Stimulated activated CD4-positive, alpha-beta T cell treated with anti-CD3 and anti-CD28 coated beads, TNF-alpha, amount 100 ng/mL, for 24 hours (primary cell): Measurements from ENCODE around the gene GPX6.
"Not testable (repeated sequence)": the region's sequence is repeated elsewhere in the genome, so short reads cannot be mapped to it uniquely, and the experiment has no call there.

Experiments used
- DNase-seq, 3 experiments: peaks; one replicate each; pipeline ENCODE4 v3.0.0-alpha.2; 2020; ENCODE audit warnings: low read depth in 3 of 3

The GPX6 gene, protein sequence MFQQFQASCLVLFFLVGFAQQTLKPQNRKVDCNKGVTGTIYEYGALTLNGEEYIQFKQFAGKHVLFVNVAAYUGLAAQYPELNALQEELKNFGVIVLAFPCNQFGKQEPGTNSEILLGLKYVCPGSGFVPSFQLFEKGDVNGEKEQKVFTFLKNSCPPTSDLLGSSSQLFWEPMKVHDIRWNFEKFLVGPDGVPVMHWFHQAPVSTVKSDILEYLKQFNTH

GRCh38 chr6:28515676-28516075 lies at the start of gene GPX6:
Gene GPX6 (minus strand): TSS chr6:28515793. CDS start chr6:28515743, 50 bp downstream.
- no peak for DNase-seq

DNA sequence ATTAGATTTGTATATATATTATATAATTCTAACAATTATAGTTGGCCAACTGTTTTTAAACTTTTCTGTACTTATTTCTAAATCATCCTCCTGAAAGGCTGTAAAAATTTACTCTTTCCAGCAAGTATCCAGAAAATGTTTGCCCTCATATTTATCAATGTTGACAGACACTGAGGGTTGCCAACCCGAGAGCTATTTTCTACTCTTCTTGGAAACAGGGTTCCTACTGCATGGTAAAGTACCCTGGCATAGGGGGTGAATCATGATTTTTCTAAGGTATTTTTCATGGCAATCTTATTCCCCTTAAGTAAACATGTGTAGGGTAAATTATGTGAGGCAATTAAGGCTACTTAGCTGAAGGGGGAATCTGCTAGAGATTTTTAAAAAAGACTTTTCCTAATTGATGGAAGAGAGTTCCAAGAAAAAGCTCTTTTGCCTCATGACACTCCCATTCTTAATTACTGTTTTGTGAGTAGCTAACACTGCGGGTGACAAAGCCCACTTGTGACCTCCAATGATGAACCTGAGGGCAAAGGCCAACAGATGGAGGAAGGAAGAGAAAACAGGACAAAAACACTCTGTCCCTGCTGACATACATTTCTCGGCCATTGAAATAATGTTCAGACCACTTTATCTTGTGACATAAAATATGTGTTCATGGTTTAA lies 48.0 kb upstream of the GPX6 start:
- no peak for DNase-seq

DNA sequence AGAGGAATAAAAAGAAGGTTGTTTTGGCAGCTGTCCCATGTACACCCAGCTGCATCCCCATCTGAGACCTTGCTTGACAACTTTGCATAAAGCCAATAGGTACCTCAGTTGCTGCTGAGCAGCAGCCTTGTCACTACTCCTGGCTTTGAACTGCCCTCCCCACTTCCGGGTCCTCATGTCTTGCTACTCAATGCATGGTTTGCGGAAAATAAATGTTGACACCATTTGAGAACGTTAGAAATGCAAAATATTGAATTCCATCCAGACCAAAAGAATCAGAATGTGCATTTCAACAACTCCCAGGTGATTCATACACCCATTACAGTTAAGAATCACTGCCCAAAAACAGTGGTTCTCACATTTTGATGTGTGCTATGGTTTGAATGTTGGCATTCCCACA lies 43.0 kb upstream of the GPX6 start:
- no peak for DNase-seq

- DNase-seq: no peak
Observed at GRCh38 chr6:28555136-28555535, 39.5 kb upstream of the GPX6 start.

- DNase-seq: no peak
Observed at GRCh38 chr6:28553986-28554881, 38.6 kb upstream of the GPX6 start.

GRCh38 chr6:28553384-28553985 lies 37.9 kb upstream of the GPX6 start:
- DNase-seq: no peak

DNA sequence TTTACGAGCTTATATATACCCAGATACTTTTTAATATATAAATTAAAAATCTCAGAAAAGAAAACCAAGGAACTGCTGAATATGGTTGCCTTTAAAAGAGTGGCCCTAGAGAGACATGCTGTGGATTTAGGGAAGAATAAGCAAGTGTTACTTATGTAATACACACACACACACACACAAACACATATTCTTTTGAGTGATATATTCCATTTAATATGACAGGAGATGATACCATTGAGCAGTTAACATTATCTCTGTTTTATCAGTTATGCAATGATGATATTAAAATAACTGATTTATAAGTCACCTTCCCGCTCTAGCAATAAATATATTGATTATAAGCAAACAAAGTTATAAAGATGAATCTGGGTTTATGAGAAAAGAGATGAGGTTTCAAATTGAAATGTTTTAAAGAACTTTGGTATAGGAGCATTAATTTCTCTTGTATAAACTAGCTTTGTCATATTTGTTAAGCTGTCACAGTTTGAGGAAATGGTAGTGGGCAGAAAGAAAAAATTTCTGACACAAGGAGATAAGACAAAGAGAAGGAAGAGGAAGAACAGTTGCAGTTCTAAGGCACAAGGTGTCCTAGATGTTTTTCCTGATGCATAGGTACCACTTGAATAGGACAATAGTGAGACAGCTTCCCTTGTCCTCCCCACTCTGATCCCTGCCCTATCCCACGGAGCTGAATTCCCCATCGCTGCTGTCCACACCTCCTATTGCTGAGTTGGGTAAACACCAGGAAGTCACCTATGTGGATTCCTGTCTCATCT lies 36.5 kb upstream of the GPX6 start:
- DNase-seq: no peak

DNA sequence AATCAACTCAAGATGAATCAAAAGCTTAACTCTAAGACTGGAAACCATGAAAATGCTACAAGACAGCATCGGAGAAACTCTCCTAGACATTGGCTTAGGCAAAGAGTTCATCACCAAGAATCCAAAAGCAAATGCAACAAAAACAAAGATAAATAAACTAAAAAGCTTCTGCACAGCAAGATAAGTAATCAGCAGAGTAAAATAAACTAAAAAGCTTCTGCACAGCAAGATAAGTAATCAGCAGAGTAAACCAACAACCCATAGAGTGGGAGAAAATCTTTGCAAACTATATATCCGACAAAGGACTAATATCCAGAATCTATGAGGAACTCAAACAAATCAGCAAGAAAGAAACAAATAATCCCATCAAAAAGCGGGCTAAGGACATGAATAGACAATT lies 31.4 kb upstream of the GPX6 start:
- DNase-seq: not testable (repeated sequence)

GRCh38 chr6:28545955-28546354 lies 30.4 kb upstream of the GPX6 start:
- DNase-seq: no peak

DNA sequence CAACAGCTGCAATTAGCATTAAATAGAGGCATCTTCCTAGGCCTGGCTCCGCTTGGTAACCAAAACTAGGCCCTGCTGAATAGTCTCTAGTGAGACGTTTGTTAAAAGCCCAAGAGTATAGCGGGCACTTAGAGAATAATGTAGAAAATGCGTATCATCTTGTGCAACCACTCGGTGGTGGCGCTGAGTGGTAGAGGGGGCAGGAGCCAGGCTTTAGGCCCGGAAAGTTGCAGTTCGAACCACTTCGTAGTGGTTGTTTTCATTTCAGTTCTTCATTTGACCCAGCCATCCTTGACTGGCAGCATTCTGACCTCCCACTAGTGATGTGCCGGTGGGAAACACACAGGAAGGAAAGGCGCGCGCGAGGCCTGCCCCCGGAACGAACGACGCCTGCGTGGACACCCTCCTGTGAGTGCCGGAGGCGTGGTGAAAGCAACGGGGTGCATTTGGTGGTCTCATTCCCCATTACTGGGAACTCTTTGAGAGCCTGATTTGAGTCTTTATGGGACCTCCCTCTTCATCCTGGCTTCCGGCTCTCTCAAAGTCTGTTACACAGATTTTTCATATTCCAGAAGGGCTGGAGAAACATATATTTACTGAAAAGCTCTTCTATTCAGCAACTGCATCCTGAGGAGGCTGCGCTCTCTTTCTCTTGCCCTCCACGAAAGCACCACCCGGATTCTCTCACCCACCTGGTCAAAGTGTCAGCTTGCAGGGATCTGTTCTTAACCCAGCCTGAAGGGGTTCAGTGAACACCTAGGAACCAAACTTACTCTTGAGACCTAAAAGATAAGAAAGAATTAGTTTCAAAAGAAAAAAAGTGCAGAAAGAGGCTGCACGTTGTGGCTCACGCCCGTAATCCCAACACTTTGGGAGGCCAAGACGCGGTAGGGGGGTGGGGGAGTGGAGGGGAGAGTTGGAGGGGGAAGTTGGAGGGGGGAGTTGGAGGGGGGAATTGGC lies 28.3 kb upstream of the GPX6 start:
- DNase-seq: no peak

- DNase-seq: peak; percentile 28 to 50 (median 38)
Observed at GRCh38 chr6:28542440-28543296, 27.1 kb upstream of the GPX6 start.

DNA sequence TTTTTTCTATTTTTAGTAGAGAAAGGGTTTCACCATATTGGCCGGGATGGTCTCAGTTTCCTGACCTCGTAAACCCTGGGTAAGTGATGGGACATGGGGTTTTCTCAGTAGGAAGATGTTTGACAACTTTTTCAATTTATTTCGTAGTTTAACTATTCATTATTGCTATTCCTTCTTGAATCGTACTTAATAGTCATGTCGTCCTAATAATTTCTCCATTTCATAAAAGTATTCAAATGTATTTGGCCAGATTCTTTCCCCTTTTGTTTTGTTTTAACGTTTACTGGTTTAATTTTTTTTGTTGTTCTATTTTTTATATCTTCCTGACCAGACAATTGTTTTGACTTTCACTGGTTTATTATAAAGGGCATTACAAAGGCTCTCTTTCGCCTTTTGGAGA lies 26.4 kb upstream of the GPX6 start:
- no peak for DNase-seq

DNA sequence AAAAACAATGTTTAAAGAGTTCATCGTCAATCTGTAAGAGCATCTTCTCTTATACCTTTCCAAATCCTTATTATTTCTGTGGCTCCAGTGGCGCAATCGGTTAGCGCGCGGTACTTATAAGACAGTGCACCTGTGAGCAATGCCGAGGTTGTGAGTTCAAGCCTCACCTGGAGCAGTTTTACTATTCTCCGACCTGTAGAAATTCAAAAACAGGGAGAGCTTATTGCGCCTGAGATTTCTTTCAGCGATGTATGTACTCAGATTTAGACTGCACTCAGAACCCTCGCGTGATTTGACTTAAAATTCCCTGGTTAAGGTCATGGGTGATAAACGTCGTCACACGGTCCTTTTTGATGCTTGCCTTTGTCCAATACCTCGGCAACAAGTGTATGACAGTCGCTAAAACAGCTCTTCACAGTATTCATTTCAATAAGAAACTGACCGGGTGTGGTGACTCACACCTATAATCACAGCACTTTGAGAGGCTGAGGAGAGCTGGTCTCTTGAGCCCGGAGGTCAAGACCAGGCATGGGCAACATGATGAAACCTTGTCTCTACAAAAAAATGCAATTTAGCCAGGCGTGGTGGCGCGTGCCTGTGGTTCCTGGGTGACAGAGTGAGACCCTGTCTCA lies 22.0 kb upstream of the GPX6 start:
- no peak for DNase-seq

DNA sequence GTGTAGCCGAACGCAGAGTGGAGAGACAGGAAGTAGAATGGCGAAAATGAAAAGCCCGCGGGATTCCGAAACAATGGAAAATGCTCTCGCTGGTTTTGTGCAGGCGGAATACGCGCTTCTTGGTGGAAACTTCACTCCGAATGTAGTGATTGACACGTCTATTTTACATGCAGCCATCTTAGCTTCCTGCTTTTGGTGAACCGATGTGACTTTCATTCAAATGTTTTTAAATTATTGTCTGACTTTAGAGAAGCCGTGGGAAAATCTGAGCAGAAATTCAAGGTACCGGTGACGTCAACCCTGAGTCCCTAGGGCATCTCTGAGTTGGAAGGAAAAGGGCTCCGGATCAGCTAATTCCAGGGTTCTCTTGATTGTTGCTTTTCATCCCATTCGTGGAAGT lies 21.5 kb upstream of the GPX6 start:
- DNase-seq: no peak

GRCh38 chr6:28534875-28535274 lies 19.3 kb upstream of the GPX6 start:
- no peak for DNase-seq

DNA sequence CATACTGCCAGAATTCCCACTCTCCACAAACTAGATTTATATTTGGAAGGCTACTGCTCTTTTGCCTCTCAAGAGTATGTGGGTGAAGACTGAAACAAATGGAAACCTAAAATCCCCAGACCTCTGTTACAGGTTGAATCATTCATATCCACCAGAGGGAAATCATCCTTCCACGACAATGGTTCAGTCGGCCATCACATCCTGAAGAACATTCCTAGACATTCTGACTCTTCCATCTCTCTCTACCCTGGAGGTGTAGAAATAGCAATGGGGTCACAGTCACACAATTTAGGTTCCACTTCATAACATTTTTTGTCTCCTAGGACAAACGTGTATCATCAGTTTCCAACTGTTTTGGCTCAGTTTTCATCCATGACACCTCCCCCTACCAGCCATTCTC lies 18.7 kb upstream of the GPX6 start:
- no peak for DNase-seq

DNA sequence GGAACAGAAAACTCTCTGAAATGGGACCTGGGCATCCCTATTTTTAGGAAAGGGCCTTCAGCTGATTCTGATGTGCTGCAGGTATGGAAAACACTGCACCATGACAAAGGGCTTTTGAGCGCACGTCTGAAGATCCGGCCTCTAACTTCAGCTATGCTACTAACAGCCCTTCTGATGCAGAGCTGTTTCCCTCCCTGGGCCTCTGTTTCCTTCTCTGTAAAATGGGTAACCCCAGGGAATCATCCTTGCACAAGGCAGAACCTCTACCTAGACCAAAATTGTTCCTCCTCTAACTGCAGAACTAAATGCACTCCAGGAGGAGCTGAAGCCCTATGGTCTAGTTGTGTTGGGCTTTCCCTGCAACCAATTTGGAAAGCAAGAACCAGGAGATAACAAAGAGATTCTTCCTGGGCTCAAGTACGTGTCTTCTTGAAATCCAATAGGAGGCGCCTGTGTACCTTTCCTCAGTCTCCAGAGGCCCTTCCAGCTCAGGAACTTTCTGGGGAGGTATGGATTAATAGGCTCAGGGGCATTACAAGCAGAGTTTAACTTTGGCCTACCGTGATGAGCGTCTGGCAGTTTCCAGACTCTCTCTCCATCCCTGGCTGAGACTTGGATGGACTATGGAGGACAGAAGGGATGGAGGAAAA lies 16.0 kb upstream of the GPX6 start:
- DNase-seq: no peak

GRCh38 chr6:28530777-28531176 lies 15.2 kb upstream of the GPX6 start:
- no peak for DNase-seq
